Left cardiac atrium (tissue), 4 donors: ENCODE data around the gene CEMIP. TPM values are rescaled to one million over a fixed set of nuclear protein-coding genes. Genes with fewer than 3 reads are reported as not detected.

ENCODE experiments used
- ATAC-seq, 2 donors: fragments of 200-7000 bp; cut with Tn5 transposase; one replicate each; pipeline ENCODE4 v1.9.1; 2020; ENCODE audit warnings: mild to moderate bottlenecking in 2 of 2, moderate library complexity in 2 of 2
- DNase-seq: peaks from one replicate; pipeline ENCODE4 v3.0.0-alpha.2; 2020
- intact Hi-C, 2 donors: fragments of 100-400 bp; cut with DNase I; formaldehyde crosslinking; loops; one replicate each; pipeline versions ENCODE4 v1.14.1 to v1.15.1; 2022 to 2023
- microRNA-seq, 2 donors: library from miRNA; unstranded; fragments of <30 nt; microRNA quantifications; one replicate each; pipeline ENCODE4 v1.2.0, GENCODE V29; 2020
- total RNA-seq, 2 donors: library from RNA; stranded (reverse); fragmentation: NEBNext Ultra II Directional; extraction: Animal tissue kit (Norgen Biotek cat#: 25700); gene quantifications; one replicate each; pipeline ENCODE4 v1.2.1, GENCODE V29; 2021
- donor health status: DM: no; HTN: yes; CAD: no.
- donor health status: DM: no; HTN: yes; CAD: no; lungs with severe emphysema.
- donor health status: DM: yes; HTN: yes; CAD: no.
- donor health status: Dilated cardiomyopathy.

The CEMIP gene
- total RNA-seq, 2 donors from 2014 or later, result 0.44 to 1.6 TPM

DNA sequence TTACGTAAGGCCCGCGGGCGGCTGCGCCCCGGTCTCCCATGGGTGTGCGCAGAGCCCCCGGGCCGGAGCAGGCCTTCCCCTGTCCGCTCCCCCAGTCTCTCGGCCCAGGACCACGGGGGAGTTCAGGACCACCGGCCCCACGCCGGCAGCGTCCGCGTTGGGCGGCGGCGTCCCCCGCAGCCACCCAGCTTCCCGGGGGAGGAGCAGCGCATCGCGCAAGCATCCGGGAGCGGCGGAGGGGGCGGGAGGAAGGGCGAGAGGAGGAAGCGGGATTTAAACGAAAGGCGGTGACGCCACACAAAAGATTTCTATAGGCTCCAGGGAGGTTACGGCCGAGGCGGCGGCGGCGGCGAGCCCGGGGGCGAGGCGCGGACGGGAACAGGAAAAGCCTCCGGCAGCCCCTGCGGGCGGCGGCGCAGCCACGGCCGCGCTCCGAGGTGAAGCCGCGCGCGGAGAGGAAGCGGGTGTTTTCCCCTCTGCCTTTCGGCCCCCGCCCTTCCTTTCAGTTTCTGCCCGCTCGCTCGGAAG, 221.5 kb downstream of the CEMIP start, which contains the start of gene TLNRD1:
TLNRD1 (plus strand) TSS at position 300 of the 528 bp plus-strand sequence. CDS start 1,349 bp downstream, outside the sequence.
- peak; percentile 93 for DNase-seq

More for the DNA sequence above, 221.5 kb downstream of the CEMIP start, which contains the start of gene TLNRD1:
- peak; percentile 81 to 90 for ATAC-seq
- intact Hi-C loops, result no loop called here

Small RNAs within 50 kb of the gene (microRNA-seq; reads per million reads assigned to microRNA genes)
- 0 reads per million in 2 donors for gene MIR4514
- 0 reads per million in 2 donors for gene MIR549A

Other genes with a start within 250 kb of the CEMIP start
- 1 to 10 TPM; 3.3 to 5.3 TPM for gene ABHD17C, start 84.1 kb upstream of the CEMIP start, total RNA-seq
- gene MESD, start 210.4 kb downstream of the CEMIP start, total RNA-seq, result 10 to 100 TPM; 17.3 to 19.4 TPM
- 10 to 100 TPM in 1 of 2 donors, 1 to 10 TPM in 1; 9.2 to 19.5 TPM for gene TLNRD1, start 221.6 kb downstream of the CEMIP start, total RNA-seq